H1 (cell line): ENCODE measurements around the gene HDAC10. TPM values are rescaled to one million over a fixed set of nuclear protein-coding genes. Genes with fewer than 3 reads are reported as not detected.

ENCODE experiments used
- CTCF ChIA-PET: fragments of 300-600 bp; sonication (Branson Sonifier 250); formaldehyde crosslinking; loops from one replicate; lab custom pipeline; 2021; ENCODE audit not compliant: partially characterized antibody; lab: Charles Lee
- POLR2A ChIA-PET: fragments of 300-600 bp; sonication (Branson Sonifier 250); formaldehyde crosslinking; loops from one replicate; lab custom pipeline; 2021; ENCODE audit warnings: inconsistent platforms; ENCODE audit not compliant: partially characterized antibody; lab: Charles Lee
- DNase-seq, 2 experiments: peaks; one replicate each; pipeline versions ENCODE4 v3.0.0 to v3.0.0-alpha.2; 2010 to 2022; ENCODE audit warnings: low spot score in 2 of 2, low read depth in 1 of 2, mixed read lengths in 1 of 2
- FAIRE-seq: peaks from 2 replicates; lab custom pipeline; 2011; peaks lifted over from hg19 to GRCh38; lab: Jason Lieb, UNC
- H2AFZ ChIP-seq: 2 replicates; pipeline ENCODE4 v1.8.1; 2012; ENCODE audit warnings: low read length, inconsistent platforms
- H2AK5ac ChIP-seq: 2 replicates; pipeline ENCODE4 v1.6.1; 2013; ENCODE audit warnings: low read depth, low read length
- H2BK120ac ChIP-seq: replicated peaks from 2 replicates; pipeline ENCODE3; 2013; ENCODE audit warnings: low read depth, low read length, inconsistent platforms
- H2BK12ac ChIP-seq: 2 replicates; pipeline ENCODE4 v1.6.1; 2013; ENCODE audit warnings: low read depth, low read length
- H2BK15ac ChIP-seq: 2 replicates; pipeline ENCODE4 v1.6.1; 2013; ENCODE audit warnings: low read length
- H2BK20ac ChIP-seq: 2 replicates; pipeline ENCODE4 v1.6.1; 2013; ENCODE audit warnings: low read length
- H2BK5ac ChIP-seq: 2 replicates; pipeline ENCODE4 v1.6.1; 2013; ENCODE audit warnings: low read depth, low read length
- H3K14ac ChIP-seq: 2 replicates; pipeline ENCODE4 v1.6.1; 2013; ENCODE audit warnings: inconsistent platforms; ENCODE audit not compliant: insufficient read length
- H3K18ac ChIP-seq: 2 replicates; pipeline ENCODE4 v1.6.1; 2013; ENCODE audit warnings: low read length; ENCODE audit errors: extremely low read depth
- H3K23ac ChIP-seq: 2 replicates; pipeline ENCODE4 v1.6.1; 2013; ENCODE audit warnings: inconsistent platforms; ENCODE audit not compliant: insufficient read length
- H3K23me2 ChIP-seq: 2 replicates; pipeline ENCODE4 v1.6.1; 2013; ENCODE audit warnings: low read depth, low read length
- H3K27ac ChIP-seq: 2 replicates; pipeline ENCODE4 v1.6.1; 2011; ENCODE audit warnings: low read depth, low read length, inconsistent platforms
- H3K27me3 ChIP-seq, 4 experiments: replicated peaks in 1 of 4; 1 replicate in 1 of 4; 2 replicates in 3 of 4; pipeline versions ENCODE4 v1.6.1 to v1.8.1; 2011 to 2013; ENCODE audit warnings: low read length in 3 of 4, mild to moderate bottlenecking in 3 of 4, inconsistent platforms in 2 of 4, mixed read lengths in 2 of 4, moderate library complexity in 1 of 4; ENCODE audit not compliant: control insufficient read depth in 3 of 4, insufficient read depth in 3 of 4; ENCODE audit errors: extremely low read depth in 1 of 4
- H3K36me3 ChIP-seq, 4 experiments: 2 replicates each; pipeline versions ENCODE4 v1.6.1 to v1.8.1; 2011 to 2013; ENCODE audit warnings: mild to moderate bottlenecking in 4 of 4, low read length in 3 of 4, moderate library complexity in 2 of 4, control low read depth in 1 of 4, inconsistent platforms in 1 of 4; ENCODE audit not compliant: insufficient read depth in 4 of 4, control insufficient read depth in 2 of 4
- H3K4ac ChIP-seq: replicated peaks from 2 replicates; pipeline ENCODE3; 2013; ENCODE audit warnings: low read length, low read depth, mixed read lengths, inconsistent platforms; ENCODE audit not compliant: insufficient read length
- H3K4me1 ChIP-seq, 4 experiments: replicated peaks in 1 of 4; 1 replicate in 1 of 4; 2 replicates in 3 of 4; pipeline versions ENCODE4 v1.6.1 to v1.8.1; 2011 to 2013; ENCODE audit warnings: low read length in 3 of 4, inconsistent platforms in 2 of 4, mixed read lengths in 1 of 4; ENCODE audit not compliant: insufficient read depth in 4 of 4, control insufficient read depth in 3 of 4
- H3K4me2 ChIP-seq, 2 experiments: 2 replicates each; pipeline versions ENCODE4 v1.6.1 to v1.8.1; 2011 to 2013; ENCODE audit warnings: low read depth in 2 of 2, low read length in 2 of 2, control low read depth in 1 of 2, inconsistent platforms in 1 of 2, mild to moderate bottlenecking in 1 of 2; ENCODE audit not compliant: insufficient read depth in 1 of 2
- H3K4me3 ChIP-seq, 4 experiments: fragments of 200-600, 300-600 bp in 1 of 4; sonication (generic), shearing (Covaris generic), sonication (Bioruptor Twin) in 1 of 4; 2 replicates each; pipeline versions ENCODE4 v1.5.1 to v1.8.1; 2011 to 2016; ENCODE audit warnings: low read length in 4 of 4, low read depth in 3 of 4, control low read depth in 2 of 4, inconsistent platforms in 2 of 4, mild to moderate bottlenecking in 2 of 4, mixed read lengths in 1 of 4, moderate library complexity in 1 of 4; ENCODE audit not compliant: insufficient read depth in 2 of 4; ENCODE audit errors: extremely low read depth in 1 of 4
- H3K56ac ChIP-seq: replicated peaks from 2 replicates; pipeline ENCODE3; 2013; ENCODE audit warnings: low read depth, mild to moderate bottlenecking, mixed read lengths, low read length, inconsistent platforms; ENCODE audit not compliant: insufficient read length
- H3K79me1 ChIP-seq: 2 replicates; pipeline ENCODE4 v1.6.1; 2013; ENCODE audit warnings: low read depth, low read length, control low read depth
- H3K79me2 ChIP-seq, 2 experiments: 2 replicates each; pipeline versions ENCODE4 v1.6.1 to v1.8.1; 2012 to 2013; ENCODE audit warnings: low read length in 2 of 2, mild to moderate bottlenecking in 2 of 2, inconsistent platforms in 1 of 2; ENCODE audit not compliant: insufficient read depth in 2 of 2, control insufficient read depth in 1 of 2
- H3K9ac ChIP-seq, 4 experiments: replicated peaks in 1 of 4; 1 replicate in 1 of 4; 2 replicates in 3 of 4; pipeline versions ENCODE4 v1.6.1 to v1.8.1; 2011 to 2013; ENCODE audit warnings: low read depth in 3 of 4, low read length in 3 of 4, control low read depth in 2 of 4, mild to moderate bottlenecking in 2 of 4, moderate library complexity in 2 of 4, inconsistent platforms in 1 of 4; ENCODE audit errors: extremely low read depth in 1 of 4
- H3K9me3 ChIP-seq, 2 experiments: 2 replicates each; pipeline versions ENCODE4 v1.6.1 to v1.8.1; 2012 to 2013; ENCODE audit warnings: mild to moderate bottlenecking in 2 of 2, moderate library complexity in 2 of 2, control low read depth in 1 of 2, inconsistent platforms in 1 of 2, low read depth in 1 of 2, low read length in 1 of 2, mixed read lengths in 1 of 2; ENCODE audit not compliant: insufficient read depth in 2 of 2
- H4K20me1 ChIP-seq, 2 experiments: replicated peaks in 1 of 2; 2 replicates each; pipeline versions ENCODE3 to v1.8.1; 2011 to 2013; ENCODE audit warnings: inconsistent platforms in 2 of 2, low read length in 2 of 2, mild to moderate bottlenecking in 1 of 2; ENCODE audit not compliant: insufficient read depth in 2 of 2, control insufficient read depth in 1 of 2
- H4K5ac ChIP-seq: 2 replicates; pipeline ENCODE4 v1.6.1; 2013; ENCODE audit warnings: low read length, low read depth, mixed read lengths, inconsistent platforms; ENCODE audit not compliant: insufficient read length
- H4K8ac ChIP-seq: 2 replicates; pipeline ENCODE4 v1.8.0; 2013; ENCODE audit warnings: mild to moderate bottlenecking, moderate library complexity, low read length, inconsistent platforms; ENCODE audit not compliant: insufficient read depth; ENCODE audit errors: extremely low read depth
- H4K91ac ChIP-seq: replicated peaks from 2 replicates; pipeline ENCODE3; 2013; ENCODE audit warnings: low read length, mixed read lengths, inconsistent platforms; ENCODE audit not compliant: insufficient read length
- BRCA1 ChIP-seq: IDR thresholded peaks from 2 replicates; pipeline ENCODE4 v1.6.1; 2012; ENCODE audit warnings: low read depth, low read length, improper control_type of control experiment
- CBX8 ChIP-seq: fragments of 300-800, 300-1000 bp; sonication (generic); IDR thresholded peaks from 2 replicates; pipeline ENCODE4 v1.7.1; 2016; ENCODE audit warnings: low read depth, low read length, borderline replicate concordance
- EGR1 ChIP-seq: IDR thresholded peaks from 2 replicates; pipeline ENCODE4 v1.6.1; 2011; ENCODE audit warnings: low read depth, low read length, borderline replicate concordance
- EZH2 ChIP-seq: fragments of 200-600 bp; sonication (generic); IDR thresholded peaks from 2 replicates; pipeline ENCODE4 v1.7.1; 2012; ENCODE audit warnings: low read depth, mild to moderate bottlenecking, moderate library complexity, low read length, inconsistent platforms; ENCODE audit not compliant: severe bottlenecking
- HDAC6 ChIP-seq: IDR thresholded peaks from one replicate; pipeline ENCODE4 v1.7.1; 2012; ENCODE audit warnings: low read depth, mild to moderate bottlenecking, inconsistent platforms, low read length, moderate library complexity
- NRF1 ChIP-seq: IDR thresholded peaks from 2 replicates; pipeline ENCODE4 v1.6.1; 2011; ENCODE audit warnings: mild to moderate bottlenecking, low read depth, low read length, improper control_type of control experiment
- POU5F1 ChIP-seq: IDR thresholded peaks from 2 replicates; pipeline ENCODE4 v1.6.1; 2011; ENCODE audit warnings: low read depth, mild to moderate bottlenecking, low read length, moderate library complexity
- RAD21 ChIP-seq, 2 experiments: IDR thresholded peaks in 1 of 2; conservative IDR thresholded peaks in 1 of 2; 2 replicates each; pipeline ENCODE4 v1.6.1; 2011; ENCODE audit warnings: low read depth in 2 of 2, low read length in 2 of 2, improper control_type of control experiment in 1 of 2, inconsistent platforms in 1 of 2, mild to moderate bottlenecking in 1 of 2, moderate library complexity in 1 of 2
- TAF1 ChIP-seq: IDR thresholded peaks from 2 replicates; pipeline ENCODE4 v1.6.1; 2011; ENCODE audit warnings: mild to moderate bottlenecking, low read depth, low read length
- WGBS, 2 experiments: shearing (Covaris generic) in 1 of 2; methylation state at CpG; one replicate each; pipeline versions ENCODE4 v1.1.6 to v1.1.7; 2013 to 2015; ENCODE audit warnings: low lambda C conversion rate in 2 of 2, mixed read lengths in 2 of 2, inconsistent platforms in 1 of 2, low coverage in 1 of 2, missing lambda C conversion rate in 1 of 2; ENCODE audit not compliant: insufficient replicate concordance in 2 of 2, insufficient coverage in 1 of 2, insufficient read length in 1 of 2; ENCODE audit errors: extremely low coverage in 1 of 2, missing lambda C conversion rate in 1 of 2; 5-methylcytosine and 5-hydroxymethylcytosine counted together
- polyA plus RNA-seq, 7 experiments: library from polyadenylated mRNA; depleted of rRNA in 3 of 7; stranded (reverse) in 5 of 7; unstranded in 2 of 7; fragments of >200 nt in 5 of 7; fragments of 200-250 nt in 2 of 7; gene quantifications; 1 replicate in 5 of 7; 2 replicates in 1 of 7; 4 replicates in 1 of 7; pipeline versions ENCODE4 v1.2.1 to v1.2.3, GENCODE V29; 2011 to 2013; ENCODE audit warnings: missing spikeins in 2 of 7, mixed read lengths in 2 of 7
- total RNA-seq: library from RNA; stranded (reverse); fragmentation: NEBNext Ultra II Directional; extraction: Animal tissue kit (Norgen Biotek cat#: 25700); gene quantifications from 2 replicates; pipeline ENCODE4 v1.2.1, GENCODE V29; 2021
- TF ChIP-seq, protein P1 (sequence below): IDR thresholded peaks from 2 replicates; pipeline ENCODE4 v1.6.1; 2012; ENCODE audit warnings: inconsistent platforms

Gene HDAC10
- total and polyA plus RNA-seq, 2 of the 8 experiments (the other 6 are each of a cell fraction or from before 2014, with no cell fraction given): 11.2 to 26.4 TPM

DNA sequence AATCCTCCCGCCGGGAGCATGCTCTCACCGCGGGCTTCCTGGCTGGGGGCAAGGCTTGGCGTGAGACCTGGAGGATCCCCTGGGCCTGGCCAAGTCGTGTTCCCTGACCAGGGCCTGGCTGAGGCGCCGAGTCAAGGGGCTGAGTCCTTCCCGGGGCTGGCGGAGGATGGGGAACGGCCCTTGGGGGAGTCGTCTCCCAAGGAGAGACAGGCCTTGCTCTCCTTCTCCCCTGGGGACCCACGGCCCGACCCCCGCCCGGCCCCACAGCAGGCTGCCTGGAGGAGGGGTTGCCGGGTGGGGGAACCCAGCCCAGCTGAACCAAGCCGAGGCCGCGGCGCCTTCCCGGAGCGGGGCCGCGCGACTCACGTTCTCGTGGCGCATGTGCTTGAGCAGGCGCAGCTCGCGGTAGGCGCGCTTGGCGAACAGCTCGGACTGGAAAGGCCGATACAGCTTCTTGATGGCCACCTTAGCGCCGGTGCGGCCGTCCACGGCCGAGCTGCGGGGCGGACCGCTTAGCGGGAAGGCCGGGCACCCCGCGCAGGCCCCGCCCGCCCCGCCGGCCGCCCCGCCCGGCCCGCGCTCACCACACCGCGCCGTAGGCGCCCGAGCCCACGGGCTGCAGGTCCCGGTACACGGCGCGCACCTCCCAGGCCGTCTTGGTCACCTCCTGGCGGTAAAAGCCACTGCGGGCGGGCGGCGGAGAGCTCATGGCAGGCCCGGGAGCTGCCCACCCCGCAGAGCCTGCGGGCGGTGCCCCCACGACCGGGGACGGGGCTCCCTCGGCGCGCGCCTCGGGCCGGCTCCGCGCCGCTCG lies 9.9 kb upstream of the HDAC10 start:
- no peak overlapping the region for H2BK12ac ChIP-seq
- DNase-seq (peak in 1 of 2 experiments; percentile 72), FAIRE-seq (no peak)
- H4K8ac ChIP-seq: peak overlapping the region; percentile 89; the same call in 1 of the 2 replicates
- CTCF ChIA-PET: interaction anchor here (2.2 to 4.7 kb wide), 3 partner anchors 9 to 81 kb away, joined by 12 to 26 read pairs (median 17); partner anchors contain the start of gene HDAC10
- 0 out of 2 replicates have a peak overlapping the region, but pooled peaks have one; percentile 61 for H2BK15ac ChIP-seq
- no peaks in the 10 kb centered on the region for H3K79me2 ChIP-seq
- POLR2A ChIA-PET: interaction anchor here (0.6 to 2.3 kb wide), 5 partner anchors 9 to 60 kb away, joined by 3 to 5 read pairs (median 3); partner anchors contain the start of gene HDAC10
- H3K23ac ChIP-seq: no peak overlapping the region
- H3K79me1 ChIP-seq: no peaks in the 10 kb centered on the region
- no peak overlapping the region for H2BK5ac ChIP-seq
- H3K4ac ChIP-seq: no peak overlapping the region
- H3K36me3 ChIP-seq: no peaks in the 10 kb centered on the region
- no peaks in the 10 kb centered on the region for H3K9me3 ChIP-seq
- peaks cover 5 to 10% of the 10 kb centered on the region in 2 experiments for H4K20me1 ChIP-seq
- peak overlapping the region; percentile 77 to 78 for H3K4me2 ChIP-seq
- no peak overlapping the region for H2BK120ac ChIP-seq
- H2AFZ ChIP-seq: no peak overlapping the region; the same call in 1 of the 2 replicates
- no peak overlapping the region for H3K56ac ChIP-seq
- H3K18ac ChIP-seq: no peak overlapping the region; the same call in none of the 2 replicates
- peak overlapping the region; percentile 40 for H4K91ac ChIP-seq
- no peak overlapping the region for H3K27ac ChIP-seq
- H3K14ac ChIP-seq: no peak overlapping the region
- 3% methylated on average over 56 of the region's 92 CpGs; no CpG with 5 or more reads in 1 of the 2 experiments for WGBS, 2 experiments
- peak overlapping the region in 1 of 4 experiments; percentile 19; a peak in 2 of 7 replicates for H3K9ac ChIP-seq
- H4K5ac ChIP-seq: no peak overlapping the region
- H2AK5ac ChIP-seq: no peak overlapping the region
- H2BK20ac ChIP-seq: no peak overlapping the region
- peaks cover 6% of the 10 kb centered on the region; the same call in 1 of the 2 replicates for H3K23me2 ChIP-seq
- H3K4me1 ChIP-seq: peaks cover 0 to 20% (median 10%) of the 10 kb centered on the region in 4 experiments; a peak in 6 of 7 replicates
- peaks cover 1 to 22% (median 18%) of the 10 kb centered on the region in 4 experiments; a peak in 6 of 7 replicates for H3K27me3 ChIP-seq
- H3K4me3 ChIP-seq: peak overlapping the region; percentile 35 to 73 (median 48)
- no peak for TF ChIP-seq RAD21 (IDR thresholded peaks at IDR 0.05 in 1 of 2, conservative IDR thresholded peaks at IDR 0.05 in 1 of 2; ENCODE audit: low read depth in 2 of 2, low read length in 2 of 2)
- TF ChIP-seq, protein P1, sequence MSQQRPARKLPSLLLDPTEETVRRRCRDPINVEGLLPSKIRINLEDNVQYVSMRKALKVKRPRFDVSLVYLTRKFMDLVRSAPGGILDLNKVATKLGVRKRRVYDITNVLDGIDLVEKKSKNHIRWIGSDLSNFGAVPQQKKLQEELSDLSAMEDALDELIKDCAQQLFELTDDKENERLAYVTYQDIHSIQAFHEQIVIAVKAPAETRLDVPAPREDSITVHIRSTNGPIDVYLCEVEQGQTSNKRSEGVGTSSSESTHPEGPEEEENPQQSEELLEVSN: peak; percentile 75
- no peak for TF ChIP-seq POU5F1
- TF ChIP-seq EGR1: no peak
- no peak for TF ChIP-seq HDAC6
- TF ChIP-seq NRF1: 0 out of 2 replicates have a peak, but pooled peaks have one; percentile 11
- TF ChIP-seq TAF1: no peak
- peak; percentile 64 for TF ChIP-seq EZH2
- TF ChIP-seq BRCA1: no peak
- no peak for TF ChIP-seq CBX8
